HG03139 (cell line): ENCODE data around the gene ITGAV.

ENCODE experiments used
- ATAC-seq: cut with Tn5 transposase; IDR thresholded peaks from one replicate; pipeline ENCODE4 v1.9.1; 2021; ENCODE audit not compliant: unreplicated experiment

The ITGAV gene

GRCh38 chr2:186612026-186612425 lies 22.2 kb downstream of the ITGAV start:
- no peak for ATAC-seq

DNA sequence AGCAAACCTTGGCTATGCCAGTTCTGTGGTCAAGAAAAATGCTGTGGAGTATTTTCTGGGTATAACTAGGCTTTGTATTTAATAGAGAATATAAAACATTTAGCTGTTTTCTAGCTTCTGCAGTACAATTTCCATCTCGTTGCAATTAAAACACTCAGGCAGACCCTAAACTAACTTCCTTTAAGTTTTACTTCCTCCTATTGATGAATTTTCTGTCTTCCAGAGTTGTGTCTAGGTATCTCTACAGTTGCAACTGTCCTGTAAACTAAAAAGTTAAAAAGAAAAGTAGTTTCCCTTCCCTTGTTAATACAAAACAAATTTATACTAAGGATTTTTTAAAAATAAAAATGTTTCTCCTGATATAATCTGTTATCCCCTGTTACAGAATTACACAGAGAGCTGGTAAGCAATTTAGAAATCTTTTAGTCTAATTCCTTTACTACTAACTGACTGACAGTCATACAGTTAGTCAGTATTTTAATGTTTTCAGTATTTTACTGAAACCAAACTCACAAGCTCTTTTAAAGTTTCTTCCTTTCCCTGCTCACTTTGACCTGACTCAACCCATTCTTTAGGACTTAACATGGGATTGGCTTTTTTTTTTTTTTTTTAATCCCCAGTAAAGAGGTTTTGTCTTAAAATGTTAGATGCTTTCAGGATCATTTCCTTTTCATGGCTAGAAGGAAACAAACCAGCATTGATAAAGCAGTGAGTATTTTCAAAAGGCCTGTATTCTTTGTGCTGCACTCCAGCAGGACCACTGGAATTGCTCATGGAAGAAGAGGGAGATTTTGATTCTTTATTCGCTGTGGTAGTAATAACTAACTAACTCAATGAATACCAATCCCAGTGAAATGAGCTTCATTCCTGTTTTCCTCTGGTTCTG lies 22.9 kb downstream of the ITGAV start:
- ATAC-seq, result no peak

DNA sequence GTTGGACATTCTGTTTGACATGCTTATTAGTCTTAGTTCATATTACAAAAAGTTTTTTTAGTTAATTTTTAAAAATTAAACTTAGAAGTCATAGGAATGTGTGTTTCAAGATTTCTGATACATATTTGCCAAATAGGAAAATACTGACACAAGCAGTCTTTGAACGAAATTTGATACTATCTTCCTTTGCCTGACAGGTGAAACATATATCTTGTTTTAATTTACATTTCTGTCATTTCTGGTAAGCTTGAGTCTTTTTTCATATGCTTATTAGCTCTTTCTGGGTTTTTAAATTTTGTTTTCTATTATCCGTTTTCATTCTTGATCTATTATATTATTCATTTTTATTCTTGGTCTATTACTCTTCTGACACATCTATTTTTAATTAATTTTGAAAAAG lies 24.5 kb downstream of the ITGAV start:
- no peak for ATAC-seq

- no peak for ATAC-seq
Measured at GRCh38 chr2:186617148-186617547, 27.3 kb downstream of the ITGAV start.

DNA sequence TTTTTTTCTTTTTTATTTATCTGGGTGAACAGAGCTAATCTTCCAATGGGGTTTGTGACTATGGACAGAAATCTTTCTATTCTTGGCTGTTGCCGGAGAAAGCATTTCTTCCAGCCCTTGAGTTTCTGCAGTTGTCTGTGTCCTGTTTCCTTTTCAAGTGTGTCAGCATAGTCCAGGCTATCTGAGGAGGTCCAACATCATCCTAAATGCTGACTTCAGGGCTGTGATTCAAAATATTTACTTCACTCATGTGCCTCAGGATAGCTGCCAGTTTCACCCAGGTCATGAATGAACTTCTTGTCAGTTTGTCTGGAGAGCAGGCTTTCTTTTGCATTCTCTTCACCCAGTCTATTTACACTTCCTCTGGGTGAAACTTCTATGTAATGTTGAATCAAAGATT lies 27.9 kb downstream of the ITGAV start:
- ATAC-seq, result no peak

- ATAC-seq, result no peak
Measured at GRCh38 chr2:186618696-186619095, 28.8 kb downstream of the ITGAV start.

DNA sequence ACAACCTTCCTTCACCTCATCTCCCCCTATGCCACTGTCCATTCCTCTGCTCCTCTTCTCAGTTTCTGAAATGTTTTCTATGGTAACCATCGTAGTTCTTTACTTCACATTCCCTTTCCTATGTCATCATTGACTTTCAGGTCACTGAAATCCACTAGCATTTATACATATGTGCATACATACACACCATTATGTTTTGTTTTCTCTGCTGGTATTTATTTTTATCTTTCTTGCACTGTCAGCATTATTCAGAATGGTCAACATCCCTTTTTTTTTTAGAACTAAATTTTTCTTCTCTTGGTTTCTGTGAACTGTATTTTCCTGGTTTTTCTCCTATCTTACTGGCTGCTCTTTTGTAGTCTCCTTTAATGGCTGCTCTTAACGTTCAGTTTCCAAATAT lies 33.2 kb downstream of the ITGAV start:
- ATAC-seq, result no peak

DNA sequence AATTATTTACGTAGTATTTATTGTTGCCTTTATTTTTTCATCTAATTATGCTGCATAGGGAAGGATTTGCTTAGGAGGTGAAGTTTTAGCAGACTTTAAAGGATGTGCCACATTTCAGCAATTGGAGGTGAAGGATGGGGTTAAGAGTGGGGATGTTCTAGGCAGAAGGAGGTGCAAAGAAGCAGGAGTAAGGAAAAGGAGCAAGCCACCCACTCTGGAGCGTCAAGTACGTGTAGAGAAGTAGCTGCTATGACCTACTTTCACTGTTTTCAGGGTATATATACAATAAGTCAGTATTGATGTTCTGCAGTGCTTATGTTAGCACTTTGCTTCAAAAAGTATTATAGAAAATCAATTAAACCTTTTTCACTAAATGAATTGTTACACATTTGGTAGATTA lies 34.4 kb downstream of the ITGAV start:
- ATAC-seq, result no peak

DNA sequence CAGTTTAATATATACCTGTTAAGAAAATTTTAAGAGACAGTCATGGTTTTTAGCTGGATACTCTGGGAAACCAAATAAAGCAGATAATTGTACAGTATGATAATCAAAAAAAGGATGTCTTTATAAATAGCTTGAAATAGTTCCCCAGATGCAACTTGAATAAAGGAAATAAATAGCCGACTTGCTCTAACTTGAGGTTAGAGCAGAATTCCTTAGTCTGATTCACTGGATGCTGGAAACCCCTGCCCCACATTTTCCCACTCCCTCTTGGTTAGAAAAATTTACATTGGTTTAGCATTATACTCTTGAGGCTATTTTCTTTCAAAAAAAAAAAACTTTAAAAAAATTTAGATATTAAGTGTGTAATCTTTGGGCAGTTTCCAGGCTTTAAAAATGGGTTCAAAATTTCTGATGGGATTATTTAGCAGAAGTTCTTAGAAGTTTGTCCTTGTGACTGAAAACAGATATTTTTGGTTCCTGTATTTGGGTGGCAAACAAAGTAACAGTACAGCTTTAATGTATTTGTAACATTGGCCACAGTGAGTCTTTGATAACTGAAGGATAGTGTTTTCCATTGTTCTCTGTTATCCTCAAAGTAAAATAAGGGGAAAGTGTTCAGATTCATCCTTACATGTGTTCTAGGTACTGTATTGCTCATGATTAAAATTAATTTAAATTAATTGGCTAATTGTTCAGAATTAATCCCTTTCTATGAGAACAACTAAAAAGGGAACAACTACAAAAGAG lies 39.6 kb downstream of the ITGAV start:
- ATAC-seq, result no peak

DNA sequence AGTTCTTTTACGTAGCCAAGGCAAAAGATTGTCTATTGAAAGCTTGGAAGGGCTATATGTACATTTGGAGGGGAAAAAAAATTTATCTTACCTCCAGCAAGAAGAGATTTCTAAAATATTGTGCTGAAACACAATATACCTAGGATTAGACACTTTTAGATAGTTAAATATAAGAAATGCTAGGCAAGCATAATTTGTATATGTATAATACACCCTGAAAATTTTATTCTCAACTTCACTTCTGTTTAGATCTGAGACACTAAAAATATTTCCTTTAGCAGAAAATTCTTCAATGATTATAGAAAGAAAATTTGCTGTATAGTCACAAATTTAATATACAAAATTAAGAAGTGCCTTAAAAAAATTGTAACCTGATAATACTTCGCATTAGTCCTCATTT lies 42.6 kb downstream of the ITGAV start:
- no peak for ATAC-seq

DNA sequence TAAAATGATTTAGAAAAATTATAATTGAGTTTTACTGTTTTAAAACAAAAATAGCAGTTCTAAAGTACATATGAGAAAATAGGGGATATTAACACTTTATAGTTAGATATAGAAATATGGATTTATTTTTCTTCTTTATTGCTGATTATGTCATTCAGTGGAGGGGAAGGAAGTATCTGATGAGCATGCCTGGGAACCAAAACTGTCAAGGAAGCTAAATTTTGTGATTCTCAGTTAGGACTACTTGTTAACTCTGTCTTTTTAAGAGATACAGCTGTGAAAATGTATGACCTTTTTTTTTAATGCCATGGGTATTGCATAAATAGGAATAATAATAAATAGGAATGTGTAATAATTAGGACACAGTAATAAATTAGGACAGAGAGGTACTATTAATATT lies 44.8 kb downstream of the ITGAV start:
- ATAC-seq, result no peak

GRCh38 chr2:186636800-186637496 lies 47.1 kb downstream of the ITGAV start:
- no peak for ATAC-seq

DNA sequence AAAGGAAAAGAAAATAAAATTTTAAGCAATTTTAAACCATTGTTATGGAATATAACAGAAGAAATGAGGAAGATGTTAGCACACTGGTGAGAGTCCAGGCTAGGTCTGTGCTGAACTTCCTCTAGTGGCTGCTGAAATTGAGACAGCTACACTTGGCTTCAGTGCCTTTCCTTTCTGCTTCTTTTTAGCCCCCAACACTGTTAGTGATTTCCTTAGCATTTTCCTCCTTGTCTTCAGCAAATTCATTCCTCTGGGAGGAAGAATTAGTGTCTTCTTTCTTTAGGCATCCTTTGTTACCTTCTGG lies 47.6 kb downstream of the ITGAV start:
- ATAC-seq, result no peak

DNA sequence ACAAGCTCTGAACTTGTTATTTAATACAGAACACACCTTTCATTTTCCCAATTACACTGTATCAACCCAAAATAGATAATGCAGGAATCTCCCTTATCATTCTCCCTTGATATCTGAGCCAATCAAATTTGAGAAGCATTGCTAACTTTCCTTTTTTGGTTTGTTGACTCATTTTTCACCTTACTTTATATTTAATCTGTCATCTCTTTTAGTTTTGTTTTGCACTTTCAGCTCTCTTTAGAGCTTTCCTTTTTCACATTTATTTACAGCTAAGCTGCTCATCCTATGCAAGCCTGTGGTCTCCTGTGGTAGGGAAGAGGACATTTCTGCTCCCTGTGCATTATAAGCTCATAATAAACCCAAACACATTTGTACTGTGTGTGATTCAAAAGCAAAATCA lies 50.1 kb downstream of the ITGAV start:
- ATAC-seq, result no peak

DNA sequence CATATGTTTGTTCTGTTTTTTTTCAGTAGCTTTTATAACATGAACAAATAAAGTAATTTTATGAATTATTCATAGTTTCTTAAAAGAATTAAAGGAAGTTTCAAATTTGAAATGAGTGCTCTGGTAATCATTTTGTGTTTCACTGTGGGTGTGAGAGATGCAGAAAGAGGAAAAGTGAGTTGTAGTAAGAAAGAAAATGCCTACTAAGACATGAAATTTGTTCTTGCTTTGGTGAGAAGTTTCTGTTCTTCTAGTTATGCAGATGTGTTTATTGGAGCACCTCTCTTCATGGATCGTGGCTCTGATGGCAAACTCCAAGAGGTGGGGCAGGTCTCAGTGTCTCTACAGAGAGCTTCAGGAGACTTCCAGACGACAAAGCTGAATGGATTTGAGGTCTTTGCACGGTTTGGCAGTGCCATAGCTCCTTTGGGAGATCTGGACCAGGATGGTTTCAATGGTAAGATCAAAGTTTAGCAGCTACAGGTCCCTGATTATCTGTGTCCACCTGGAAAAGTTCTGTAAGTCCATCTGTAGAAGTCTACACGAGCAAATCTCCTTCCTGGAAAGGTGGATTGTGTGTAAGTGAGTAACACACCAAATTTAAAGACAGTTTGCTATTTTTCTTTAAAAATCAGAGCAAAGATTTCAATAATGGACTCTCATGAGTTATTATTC lies 51.4 kb downstream of the ITGAV start:
- ATAC-seq, result no peak

DNA sequence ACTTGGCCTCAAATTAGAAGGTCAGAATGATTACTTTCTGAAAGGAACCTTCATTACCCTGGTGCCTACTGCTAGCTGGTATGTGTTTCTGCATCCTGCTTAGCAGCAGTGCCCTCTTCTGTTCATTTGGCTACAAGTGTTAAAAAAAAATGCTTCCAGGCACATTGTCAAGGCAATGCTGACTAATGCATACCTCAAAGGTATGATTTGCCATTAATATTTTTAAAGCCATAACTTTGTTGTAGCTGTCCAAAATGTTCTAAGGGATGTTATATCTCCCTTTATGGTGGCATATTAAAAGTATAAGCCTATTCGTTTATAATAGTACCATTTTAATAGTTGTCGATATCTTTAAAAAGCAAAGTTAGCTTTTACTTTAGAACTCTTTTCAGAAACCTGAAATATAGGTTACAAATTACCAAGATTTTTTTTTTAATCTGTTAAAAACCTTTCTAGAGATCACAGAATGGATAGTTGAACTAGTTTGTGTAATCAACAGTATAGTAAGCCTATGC lies 52.0 kb downstream of the ITGAV start:
- peak; percentile 75 for ATAC-seq

GRCh38 chr2:186644791-186645190 lies 54.9 kb downstream of the ITGAV start:
- ATAC-seq, result no peak

- no peak for ATAC-seq
Measured at GRCh38 chr2:186645999-186646398, 56.1 kb downstream of the ITGAV start.

- ATAC-seq, result no peak
Measured at GRCh38 chr2:186648130-186648529, 58.3 kb downstream of the ITGAV start.

GRCh38 chr2:186653511-186653910 lies 63.7 kb downstream of the ITGAV start:
- ATAC-seq, result no peak

GRCh38 chr2:186659383-186659782 lies 69.5 kb downstream of the ITGAV start:
- ATAC-seq, result no peak
